Measurements from ENCODE around the gene ZBTB40. TPM values are rescaled to one million over a fixed set of nuclear protein-coding genes. Genes with fewer than 3 reads are reported as not detected.

ZBTB40 gene
- total RNA-seq, 1 experiment from 2014 or later = 19.5 TPM

- no peaks in the 10 kb centered on the region for H3K27me3 ChIP-seq (ENCODE audit: insufficient read depth, low read length)
- no peak for TF ChIP-seq EZH2 (IDR thresholded peaks at IDR 0.05)
- intact Hi-C loops (cut with micrococcal nuclease) = no loop called here
- no peaks in the 10 kb centered on the region; the same call in 1 of the 2 replicates for H3K79me2 ChIP-seq (ENCODE audit: insufficient read depth, low read length)
- no peaks in the 10 kb centered on the region for H3K9me2 ChIP-seq (ENCODE audit: insufficient read depth)
- ChIA-PET RAD21 (ENCODE audit: low non-redundant PET in 1 of 2, low total read pairs in 2 of 2, uncharacterized antibody in 2 of 2, unreplicated experiment in 2 of 2) (no interaction called here), CTCF (interaction anchor here (0.6 kb wide), 1 partner anchor 737 kb away, joined by 3 read pairs; no protein-coding TSS in a partner anchor), POLR2A (no interaction called here)
- no TSS peak for BruUV-seq (replicated peaks)
- H3K36me3 ChIP-seq (ENCODE audit: control insufficient read depth in 1 of 2, insufficient read depth in 2 of 2, low read length in 2 of 2) = 0 out of 4 replicates have a peak, but pooled peaks cover 0 to 3% of the 10 kb centered on the region in 2 experiments
- H3K4me2 ChIP-seq (ENCODE audit: low read length) = no peak overlapping the region
- H3K4me3 ChIP-seq (replicated peaks in 1 of 2; ENCODE audit: low read depth in 1 of 2, low read length in 2 of 2) = no peak overlapping the region
- no peak overlapping the region for H3K27ac ChIP-seq (ENCODE audit: low read depth, low read length)
- no peak overlapping the region for H2AFZ ChIP-seq (ENCODE audit: low read depth, low read length, poor library complexity, severe bottlenecking)
- DNase-seq (ENCODE audit: low read depth, low spot score) (no peak), ATAC-seq (no peak)
- H4K20me1 ChIP-seq (ENCODE audit: insufficient read depth) = no peaks in the 10 kb centered on the region
- H3K9ac ChIP-seq (ENCODE audit: low read length) = no peak overlapping the region
- H3K9me3 ChIP-seq (ENCODE audit: control insufficient read depth in 1 of 2, insufficient read depth in 1 of 2, low read depth in 1 of 2, low read length in 2 of 2) = no peaks in the 10 kb centered on the region
- H3K4me1 ChIP-seq (ENCODE audit: control insufficient read depth in 1 of 2, insufficient read depth in 2 of 2, low read length in 2 of 2) = peaks cover 1 to 2% of the 10 kb centered on the region in 2 experiments; a peak in 3 of 4 replicates
Measured at GRCh38 chr1:22494943-22495579, 43.4 kb downstream of the ZBTB40 start.

GRCh38 chr1:22496536-22497160, 45.0 kb downstream of the ZBTB40 start:
- Histone ChIP-seq H3K9ac (ENCODE audit: low read length) (no peak overlapping the region), H2AFZ (ENCODE audit: low read depth, low read length, poor library complexity, severe bottlenecking) (no peak overlapping the region), H3K4me3 (replicated peaks in 1 of 2; ENCODE audit: low read depth in 1 of 2, low read length in 2 of 2) (no peak overlapping the region), H3K79me2 (ENCODE audit: insufficient read depth, low read length) (no peaks in the 10 kb centered on the region; the same call in 1 of the 2 replicates), H3K9me2 (ENCODE audit: insufficient read depth) (no peaks in the 10 kb centered on the region), H3K9me3 (ENCODE audit: control insufficient read depth in 1 of 2, insufficient read depth in 1 of 2, low read depth in 1 of 2, low read length in 2 of 2) (no peaks in the 10 kb centered on the region), H4K20me1 (ENCODE audit: insufficient read depth) (no peaks in the 10 kb centered on the region), H3K4me1 (ENCODE audit: control insufficient read depth in 1 of 2, insufficient read depth in 2 of 2, low read length in 2 of 2) (peaks cover 6 to 7% of the 10 kb centered on the region in 2 experiments; a peak in 3 of 4 replicates), H3K27ac (ENCODE audit: low read depth, low read length) (no peak overlapping the region), H3K36me3 (ENCODE audit: control insufficient read depth in 1 of 2, insufficient read depth in 2 of 2, low read length in 2 of 2) (0 out of 4 replicates have a peak, but pooled peaks cover 0 to 3% of the 10 kb centered on the region in 2 experiments), H3K27me3 (ENCODE audit: insufficient read depth, low read length) (no peaks in the 10 kb centered on the region), H3K4me2 (ENCODE audit: low read length) (no peak overlapping the region)
- POLR2A ChIA-PET = no interaction called here
- intact Hi-C loops (cut with micrococcal nuclease) = no loop called here
- no TSS peak for BruUV-seq (replicated peaks)
- ATAC-seq (no peak), DNase-seq (ENCODE audit: low read depth, low spot score) (no peak)
- RAD21 ChIA-PET (ENCODE audit: low non-redundant PET in 1 of 2, low total read pairs in 2 of 2, uncharacterized antibody in 2 of 2, unreplicated experiment in 2 of 2) = no interaction called here
- CTCF ChIA-PET = no interaction called here
- no peak for TF ChIP-seq CBX3 (IDR thresholded peaks at IDR 0.05; ENCODE audit: low read depth)
- no peak for TF ChIP-seq REST (IDR thresholded peaks at IDR 0.05; ENCODE audit: low read depth)
- TF ChIP-seq RAD21 (IDR thresholded peaks at IDR 0.05; ENCODE audit: low read depth) = no peak
- no peak for TF ChIP-seq YY1 (IDR thresholded peaks at IDR 0.05; ENCODE audit: extremely low read depth, insufficient replicate concordance, low read depth, low read length)
- no peak for TF ChIP-seq ZBTB33 (IDR thresholded peaks at IDR 0.05; ENCODE audit: extremely low read depth, insufficient replicate concordance, low read length)
- no peak for TF ChIP-seq SP1 (IDR thresholded peaks at IDR 0.05; ENCODE audit: low read depth)
- TF ChIP-seq ZNF274 (IDR thresholded peaks at IDR 0.05; ENCODE audit: low read depth, low read length) = no peak
- no peak for TF ChIP-seq FOSL1 (IDR thresholded peaks at IDR 0.05; ENCODE audit: low read depth)
- no peak for TF ChIP-seq MAX (IDR thresholded peaks at IDR 0.05)
- TF ChIP-seq ZFX (IDR thresholded peaks at IDR 0.05) = no peak
- TF ChIP-seq TCF7L2 (IDR thresholded peaks at IDR 0.05; ENCODE audit: borderline replicate concordance, extremely low read depth, insufficient read depth, insufficient read length) = no peak
- no peak for TF ChIP-seq EZH2phosphoT487 (IDR thresholded peaks at IDR 0.05; ENCODE audit: borderline replicate concordance)

Data from HCT116 (cell line).